Measurements from ENCODE around the gene DRAXIN.

DRAXIN gene

DNA sequence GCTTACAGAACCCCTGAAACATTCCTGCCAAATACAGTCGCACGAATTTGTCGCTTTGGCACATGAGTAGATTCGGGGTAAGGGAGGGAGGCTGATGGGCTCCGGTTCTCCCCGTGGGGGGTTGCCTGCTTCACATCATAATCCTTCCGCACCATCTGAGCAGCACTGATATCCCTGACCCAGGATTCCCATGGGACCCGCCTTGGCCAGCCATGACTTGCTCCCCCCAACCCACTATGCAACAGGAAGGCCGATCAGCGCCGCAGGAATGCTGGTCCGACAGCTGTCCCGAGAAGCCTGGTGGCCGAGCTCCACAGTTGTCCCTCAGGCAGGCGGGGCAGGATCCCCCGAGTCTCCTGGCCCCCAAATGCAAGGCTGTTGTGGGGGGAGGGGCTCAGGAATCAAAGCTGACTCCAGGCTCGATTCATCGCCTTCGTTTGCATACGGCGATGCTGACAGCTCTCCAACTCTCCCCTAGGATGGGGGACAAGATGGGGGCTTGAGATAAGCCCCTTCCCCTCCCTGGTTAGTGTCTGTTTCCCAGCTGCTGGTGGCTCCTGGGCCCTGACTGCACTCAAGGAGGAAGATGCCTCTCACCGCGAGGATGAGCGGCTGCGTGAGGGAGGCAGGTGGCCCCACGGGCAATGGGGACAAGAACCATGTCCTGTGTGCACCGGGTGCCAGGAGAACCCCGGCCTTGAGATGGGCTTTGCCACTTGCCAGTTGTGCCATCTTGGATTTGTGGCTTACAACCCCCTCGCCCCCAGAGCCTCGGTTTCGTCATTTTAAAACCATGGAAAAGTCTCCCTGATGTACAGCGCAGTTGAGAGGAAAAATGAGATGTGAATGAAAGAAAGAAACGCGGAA is 9.3 kb downstream of the DRAXIN start:
- ChIA-PET CTCF (interaction anchor here (1.2 to 1.9 kb wide), 4 partner anchors 11 to 36 kb away, joined by 3 to 8 read pairs (median 6); partner anchors contain the start of gene FBXO6), POLR2A (interaction anchor here (0.6 kb wide), 1 partner anchor 277 kb away, joined by 3 read pairs; no protein-coding TSS in a partner anchor)
- TF ChIP-seq, protein P1, sequence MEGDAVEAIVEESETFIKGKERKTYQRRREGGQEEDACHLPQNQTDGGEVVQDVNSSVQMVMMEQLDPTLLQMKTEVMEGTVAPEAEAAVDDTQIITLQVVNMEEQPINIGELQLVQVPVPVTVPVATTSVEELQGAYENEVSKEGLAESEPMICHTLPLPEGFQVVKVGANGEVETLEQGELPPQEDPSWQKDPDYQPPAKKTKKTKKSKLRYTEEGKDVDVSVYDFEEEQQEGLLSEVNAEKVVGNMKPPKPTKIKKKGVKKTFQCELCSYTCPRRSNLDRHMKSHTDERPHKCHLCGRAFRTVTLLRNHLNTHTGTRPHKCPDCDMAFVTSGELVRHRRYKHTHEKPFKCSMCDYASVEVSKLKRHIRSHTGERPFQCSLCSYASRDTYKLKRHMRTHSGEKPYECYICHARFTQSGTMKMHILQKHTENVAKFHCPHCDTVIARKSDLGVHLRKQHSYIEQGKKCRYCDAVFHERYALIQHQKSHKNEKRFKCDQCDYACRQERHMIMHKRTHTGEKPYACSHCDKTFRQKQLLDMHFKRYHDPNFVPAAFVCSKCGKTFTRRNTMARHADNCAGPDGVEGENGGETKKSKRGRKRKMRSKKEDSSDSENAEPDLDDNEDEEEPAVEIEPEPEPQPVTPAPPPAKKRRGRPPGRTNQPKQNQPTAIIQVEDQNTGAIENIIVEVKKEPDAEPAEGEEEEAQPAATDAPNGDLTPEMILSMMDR (IDR thresholded peaks at IDR 0.05; ENCODE audit: insufficient read depth, low read length, missing control alignments), result no peak
- DNase-seq (ENCODE audit: low read depth, low spot score), result no peak
- no peak overlapping the region for H3K4me3 ChIP-seq (ENCODE audit: low read depth, low read length)

DNA sequence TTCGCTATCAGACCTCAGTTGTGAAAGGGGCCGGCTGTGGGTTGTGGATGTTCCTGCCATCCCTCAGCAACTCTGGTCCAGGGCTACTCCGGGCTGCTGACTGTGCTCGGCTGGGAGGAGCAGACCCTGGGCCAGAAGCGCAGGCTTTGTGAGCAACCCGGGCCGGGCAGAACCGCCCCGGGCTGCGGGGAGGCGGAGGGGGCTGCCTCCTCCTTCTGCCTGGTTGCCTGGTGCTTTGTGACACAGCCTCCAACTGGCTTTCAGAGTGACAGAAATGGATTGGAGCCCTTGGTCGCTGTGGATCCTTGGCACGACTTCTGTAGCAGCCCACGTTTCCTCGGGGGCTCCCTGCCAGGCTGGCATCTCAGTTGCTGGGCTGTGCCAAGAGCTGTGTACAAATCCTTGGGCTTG is 10.0 kb downstream of the DRAXIN start:
- ChIA-PET POLR2A (interaction anchor here (0.6 kb wide), 1 partner anchor 278 kb away, joined by 3 read pairs; no protein-coding TSS in a partner anchor), CTCF (interaction anchor here (1.2 to 1.9 kb wide), 4 partner anchors 10 to 37 kb away, joined by 3 to 8 read pairs (median 6); partner anchors contain the start of gene FBXO6)
- TF ChIP-seq, protein P1 (IDR thresholded peaks at IDR 0.05; ENCODE audit: insufficient read depth, low read length, missing control alignments), result no peak
- no peak overlapping the region for H3K4me3 ChIP-seq (ENCODE audit: low read depth, low read length)
- DNase-seq (ENCODE audit: low read depth, low spot score), result no peak

DNA sequence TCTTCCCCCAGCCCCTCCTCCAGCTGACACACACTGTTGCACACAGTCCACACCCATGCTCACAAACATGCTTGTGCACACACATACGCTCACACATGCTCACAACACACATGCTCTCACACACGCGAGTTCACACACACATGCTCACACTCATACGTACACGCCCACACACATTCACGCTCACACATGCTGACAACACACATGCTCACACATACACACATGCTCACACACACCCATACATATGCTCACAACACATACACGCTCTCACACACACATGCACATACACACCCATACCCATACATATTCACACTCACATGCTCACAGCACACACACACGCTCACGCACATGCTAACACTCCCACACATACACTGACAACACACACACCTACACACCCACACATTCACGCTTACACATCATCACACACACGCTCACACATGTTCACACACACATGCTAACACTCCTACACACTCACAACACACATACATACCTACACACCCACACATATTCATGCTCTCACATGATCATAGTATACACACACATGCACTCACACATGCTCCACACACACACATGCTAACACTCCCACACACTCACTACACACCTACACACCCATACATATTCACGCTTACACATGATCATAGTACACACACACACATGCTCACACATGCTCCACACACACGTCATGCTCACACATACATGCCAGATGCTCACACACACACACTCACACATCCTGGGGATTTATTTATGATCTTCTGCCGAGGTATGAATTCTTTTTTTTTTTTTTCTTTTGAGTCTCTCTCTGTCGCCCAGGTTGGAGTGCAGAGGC is 10.7 kb downstream of the DRAXIN start:
- no peak for DNase-seq (ENCODE audit: low read depth, low spot score)
- TF ChIP-seq, protein P1 (IDR thresholded peaks at IDR 0.05; ENCODE audit: insufficient read depth, low read length, missing control alignments), result no peak
- H3K4me3 ChIP-seq (ENCODE audit: low read depth, low read length), result no peak overlapping the region
- ChIA-PET POLR2A (interaction anchor here (0.6 kb wide), 1 partner anchor 278 kb away, joined by 3 read pairs; no protein-coding TSS in a partner anchor), CTCF (interaction anchor here (1.8 to 1.9 kb wide), 2 partner anchors 9 to 18 kb away, joined by 7 to 8 read pairs; no protein-coding TSS in a partner anchor)

DNA sequence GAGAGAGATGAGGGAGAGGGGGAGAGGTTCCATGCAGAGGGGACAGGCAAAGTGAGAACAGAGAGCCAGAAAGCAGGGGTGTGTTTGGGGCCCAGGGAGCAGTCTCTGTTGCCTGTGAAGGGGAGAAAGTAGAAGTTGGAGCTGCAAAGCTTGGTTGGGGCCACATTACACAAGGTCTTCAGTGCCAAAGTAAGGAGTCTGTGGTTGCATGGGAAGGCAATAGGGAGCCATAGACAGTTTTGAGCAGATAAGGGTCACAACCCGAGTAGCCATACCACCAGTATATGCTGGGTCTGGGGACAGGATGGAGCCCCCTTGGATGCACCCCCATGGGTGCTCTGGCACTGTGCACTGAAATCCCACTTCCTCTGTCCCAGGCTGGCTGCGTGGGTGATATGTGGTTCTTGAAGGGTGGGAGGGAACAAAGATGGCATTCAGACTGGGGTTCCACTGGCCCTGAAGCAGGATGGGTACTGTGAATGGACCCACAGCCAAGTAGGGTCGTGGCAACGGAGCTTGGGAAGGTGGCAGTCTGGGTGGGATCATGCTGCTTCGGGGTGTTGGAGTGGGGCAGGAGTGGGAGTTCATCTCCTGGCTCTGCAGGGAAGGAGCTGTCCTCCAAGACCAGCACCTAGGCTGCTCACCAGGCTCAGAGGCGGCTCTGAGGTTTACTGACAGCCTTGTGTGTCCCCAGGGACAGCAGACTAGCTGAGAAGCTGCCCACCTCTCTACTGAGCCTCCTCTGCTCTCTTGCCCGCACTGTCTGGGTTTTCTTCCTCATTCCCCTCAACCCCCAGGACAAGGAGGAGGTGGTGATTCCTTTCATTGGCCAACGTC is 12.1 kb downstream of the DRAXIN start:
- TF ChIP-seq, protein P1 (IDR thresholded peaks at IDR 0.05; ENCODE audit: insufficient read depth, low read length, missing control alignments), result no peak
- POLR2A ChIA-PET, result no interaction called here
- H3K4me3 ChIP-seq (ENCODE audit: low read depth, low read length), result no peak overlapping the region
- CTCF ChIA-PET, result interaction anchor here (10.2 kb wide), 1 partner anchor 18 kb away, joined by 95 read pairs; no protein-coding TSS in a partner anchor
- no peak for DNase-seq (ENCODE audit: low read depth, low spot score)

DNA sequence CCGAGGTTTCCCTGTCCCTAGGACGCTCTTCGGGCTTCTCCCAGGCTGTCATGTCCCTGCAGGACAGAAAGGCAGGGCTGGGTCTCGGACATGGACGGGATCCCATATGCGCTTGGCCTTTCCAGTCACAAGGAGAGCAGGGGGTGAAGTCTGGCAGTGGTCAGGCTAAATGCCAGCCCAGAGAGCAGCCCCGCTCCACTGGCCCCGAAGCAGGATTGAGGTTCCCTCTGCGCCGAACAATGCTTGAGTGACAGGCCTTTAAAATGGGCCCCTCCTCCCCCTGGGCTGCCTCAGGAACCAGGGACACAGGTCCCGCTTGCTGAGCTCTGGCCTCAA is 12.7 kb downstream of the DRAXIN start:
- TF ChIP-seq, protein P1 (IDR thresholded peaks at IDR 0.05; ENCODE audit: insufficient read depth, low read length, missing control alignments), result no peak
- CTCF ChIA-PET, result interaction anchor here (10.2 kb wide), 1 partner anchor 17 kb away, joined by 95 read pairs; no protein-coding TSS in a partner anchor
- no peak overlapping the region for H3K4me3 ChIP-seq (ENCODE audit: low read depth, low read length)
- POLR2A ChIA-PET, result no interaction called here
- no peak for DNase-seq (ENCODE audit: low read depth, low spot score)

Data from AG04449 (cell line).